ENCODE data around the gene TOP3A. TPM values are rescaled to one million over a fixed set of nuclear protein-coding genes. Genes with fewer than 3 reads are reported as not detected.

The TOP3A gene
- total RNA-seq, 4 donors from 2014 or later = 21.2 to 33.5 (median 21.8) TPM

DNA sequence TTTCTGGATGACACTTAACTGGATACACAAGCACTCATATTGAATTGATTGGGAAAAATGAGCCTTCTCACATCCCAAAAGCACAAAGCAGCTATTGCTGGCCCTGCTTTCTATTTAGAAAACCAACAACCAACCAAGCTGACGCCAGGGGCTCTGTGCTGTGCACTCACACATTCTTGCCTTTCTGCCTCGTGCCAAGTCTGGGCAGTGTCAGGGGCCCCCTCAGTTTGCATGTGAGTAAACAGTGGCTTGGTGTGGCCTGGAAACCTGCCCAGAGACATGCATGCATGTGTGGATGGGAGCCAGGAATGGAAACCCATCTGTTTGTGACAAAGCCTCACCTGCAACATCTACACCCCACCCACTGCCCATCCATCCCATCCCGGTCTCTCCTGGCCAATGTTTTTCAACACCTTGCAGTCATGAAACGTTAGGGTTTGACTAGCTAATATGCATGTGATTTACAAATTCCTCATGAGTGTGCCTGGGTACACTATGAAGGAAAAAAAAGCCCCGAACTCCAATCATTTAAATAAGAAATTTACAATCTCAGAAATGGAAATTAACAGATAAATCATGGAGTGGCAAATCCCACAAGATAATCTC, 33.9 kb downstream of the TOP3A start:
- no peak for DNase-seq (ENCODE audit: extremely low spot score)
- Histone ChIP-seq H3K4me1 (no peaks in the 10 kb centered on the region), H3K27ac (replicated peaks in 1 of 4) (no peak overlapping the region), H3K9me3 (no peaks in the 10 kb centered on the region), H3K4me3 (no peak overlapping the region), H3K36me3 (peaks cover 77 to 100% (median 96%) of the 10 kb centered on the region in 4 donors), H3K27me3 (no peaks in the 10 kb centered on the region)
- TF ChIP-seq POLR2A (IDR thresholded peaks at IDR 0.05; ENCODE audit: low read depth) (no peak), POLR2AphosphoS5 (IDR thresholded peaks at IDR 0.05) (no peak), EP300 (IDR thresholded peaks at IDR 0.05) (no peak)
- TF ChIP-seq, protein P1, sequence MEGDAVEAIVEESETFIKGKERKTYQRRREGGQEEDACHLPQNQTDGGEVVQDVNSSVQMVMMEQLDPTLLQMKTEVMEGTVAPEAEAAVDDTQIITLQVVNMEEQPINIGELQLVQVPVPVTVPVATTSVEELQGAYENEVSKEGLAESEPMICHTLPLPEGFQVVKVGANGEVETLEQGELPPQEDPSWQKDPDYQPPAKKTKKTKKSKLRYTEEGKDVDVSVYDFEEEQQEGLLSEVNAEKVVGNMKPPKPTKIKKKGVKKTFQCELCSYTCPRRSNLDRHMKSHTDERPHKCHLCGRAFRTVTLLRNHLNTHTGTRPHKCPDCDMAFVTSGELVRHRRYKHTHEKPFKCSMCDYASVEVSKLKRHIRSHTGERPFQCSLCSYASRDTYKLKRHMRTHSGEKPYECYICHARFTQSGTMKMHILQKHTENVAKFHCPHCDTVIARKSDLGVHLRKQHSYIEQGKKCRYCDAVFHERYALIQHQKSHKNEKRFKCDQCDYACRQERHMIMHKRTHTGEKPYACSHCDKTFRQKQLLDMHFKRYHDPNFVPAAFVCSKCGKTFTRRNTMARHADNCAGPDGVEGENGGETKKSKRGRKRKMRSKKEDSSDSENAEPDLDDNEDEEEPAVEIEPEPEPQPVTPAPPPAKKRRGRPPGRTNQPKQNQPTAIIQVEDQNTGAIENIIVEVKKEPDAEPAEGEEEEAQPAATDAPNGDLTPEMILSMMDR (IDR thresholded peaks at IDR 0.05) = no peak
- intact Hi-C loops (cut with DNase I) = no loop called here
- 57% methylated on average over 5 of the region's 5 CpGs for WGBS

DNA sequence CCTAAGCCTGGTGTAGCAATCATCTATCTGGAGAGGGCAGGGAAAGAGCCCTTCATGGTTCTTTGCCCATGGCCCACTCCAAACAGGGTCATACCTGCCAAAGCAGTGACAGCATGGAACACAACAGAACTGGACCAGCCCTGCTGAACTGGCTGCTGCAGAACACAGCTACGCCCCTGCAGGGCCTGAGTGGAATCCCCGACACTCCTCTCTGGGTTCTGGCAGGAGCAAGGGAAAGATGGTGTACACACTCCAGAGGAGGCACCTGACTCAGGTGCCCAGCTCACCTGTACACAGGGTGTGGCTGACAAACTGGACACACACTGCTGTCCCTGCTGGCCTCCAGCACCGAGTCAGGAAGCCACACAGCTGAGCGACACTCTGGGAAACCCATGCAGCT, 34.5 kb downstream of the TOP3A start:
- Histone ChIP-seq H3K4me1 (no peaks in the 10 kb centered on the region), H3K27ac (replicated peaks in 1 of 4) (no peak overlapping the region), H3K36me3 (peaks cover 71 to 99% (median 91%) of the 10 kb centered on the region in 4 donors), H3K9me3 (no peaks in the 10 kb centered on the region), H3K27me3 (no peaks in the 10 kb centered on the region), H3K4me3 (no peak overlapping the region)
- intact Hi-C loops (cut with DNase I) = no loop called here
- TF ChIP-seq EP300 (IDR thresholded peaks at IDR 0.05) (no peak), POLR2A (IDR thresholded peaks at IDR 0.05; ENCODE audit: low read depth) (no peak), POLR2AphosphoS5 (IDR thresholded peaks at IDR 0.05) (no peak)
- TF ChIP-seq, protein P1 (IDR thresholded peaks at IDR 0.05) = no peak
- 78% methylated on average over 4 of the region's 4 CpGs for WGBS
- no peak for DNase-seq (ENCODE audit: extremely low spot score)

DNA sequence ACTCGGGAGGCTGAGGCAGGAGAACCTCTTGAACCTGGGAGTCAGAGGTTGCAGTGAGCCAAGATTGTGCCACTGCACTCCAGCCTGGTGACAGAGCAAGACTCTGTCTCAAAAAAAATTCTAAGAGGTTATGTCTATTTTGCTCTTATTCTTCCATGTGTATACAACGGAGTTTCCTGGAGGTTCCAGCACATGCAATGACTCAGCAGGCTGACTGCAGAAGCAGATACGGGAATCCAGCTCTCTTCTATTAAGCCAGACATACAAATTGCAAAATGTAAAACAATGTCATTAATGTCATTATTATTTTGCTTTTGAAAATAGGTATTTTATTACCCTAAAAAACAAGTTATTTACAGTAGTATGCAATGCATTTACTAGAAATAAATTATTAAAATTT, 35.9 kb downstream of the TOP3A start:
- WGBS = 71% methylated on average over 3 of the region's 3 CpGs
- Histone ChIP-seq H3K27ac (replicated peaks in 1 of 4) (no peak overlapping the region), H3K27me3 (no peaks in the 10 kb centered on the region), H3K36me3 (peaks cover 72 to 96% (median 88%) of the 10 kb centered on the region in 4 donors), H3K4me1 (no peaks in the 10 kb centered on the region), H3K4me3 (no peak overlapping the region), H3K9me3 (no peaks in the 10 kb centered on the region)
- DNase-seq (ENCODE audit: extremely low spot score) = no peak
- intact Hi-C loops (cut with DNase I) = no loop called here
- TF ChIP-seq, protein P1 (IDR thresholded peaks at IDR 0.05) = no peak
- no peak for TF ChIP-seq EP300 (IDR thresholded peaks at IDR 0.05)
- no peak for TF ChIP-seq POLR2AphosphoS5 (IDR thresholded peaks at IDR 0.05)
- no peak for TF ChIP-seq POLR2A (IDR thresholded peaks at IDR 0.05; ENCODE audit: low read depth)

DNA sequence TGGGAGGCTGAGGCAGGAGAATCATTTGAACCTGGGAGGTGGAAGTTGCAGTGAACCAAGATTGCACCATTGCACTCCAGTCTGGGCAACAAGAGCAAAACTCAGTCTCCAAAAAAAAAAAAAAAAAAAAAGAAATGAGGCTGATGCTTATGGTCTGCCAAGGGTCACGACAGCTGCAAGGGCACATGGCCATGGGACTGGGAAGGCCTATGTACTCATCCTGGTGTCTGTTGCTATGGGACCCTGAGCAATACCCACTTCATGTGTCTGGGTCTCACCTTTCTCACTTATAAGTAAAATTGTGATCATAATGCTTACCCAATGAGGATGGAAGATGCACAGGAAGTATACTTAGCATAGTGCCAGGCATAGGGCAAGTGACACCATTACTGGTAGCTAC, 37.7 kb downstream of the TOP3A start:
- intact Hi-C loops (cut with DNase I) = no loop called here
- Histone ChIP-seq H3K4me3 (no peak overlapping the region), H3K27ac (replicated peaks in 1 of 4) (no peak overlapping the region), H3K9me3 (no peaks in the 10 kb centered on the region), H3K36me3 (peaks cover 60 to 87% (median 82%) of the 10 kb centered on the region in 4 donors), H3K27me3 (no peaks in the 10 kb centered on the region), H3K4me1 (no peaks in the 10 kb centered on the region)
- 86% methylated on average over 1 of the region's 1 CpG for WGBS
- no peak for TF ChIP-seq EP300 (IDR thresholded peaks at IDR 0.05)
- TF ChIP-seq, protein P1 (IDR thresholded peaks at IDR 0.05) = no peak
- TF ChIP-seq POLR2AphosphoS5 (IDR thresholded peaks at IDR 0.05) = no peak
- TF ChIP-seq POLR2A (IDR thresholded peaks at IDR 0.05; ENCODE audit: low read depth) = no peak
- DNase-seq (ENCODE audit: extremely low spot score) = no peak
